Small intestine (tissue), 7 donors: ENCODE measurements around the gene PHF11. TPM values are rescaled to one million over a fixed set of nuclear protein-coding genes. Genes with fewer than 3 reads are reported as not detected.

Experiments
- DNase-seq, 2 donors: peaks; one replicate each; pipeline versions ENCODE4 v3.0.0 to v3.0.0-alpha.2; 2013
- FAIRE-seq: peaks from 2 replicates; lab custom pipeline; 2012; peaks lifted over from hg19 to GRCh38; lab: Jason Lieb, UNC
- H3K27ac ChIP-seq, 3 donors: one replicate each; pipeline ENCODE4 v1.5.1; 2013; ENCODE audit warnings: low read length in 2 of 3, mild to moderate bottlenecking in 2 of 3, control low read depth in 1 of 3, inconsistent platforms in 1 of 3, low read depth in 1 of 3, moderate library complexity in 1 of 3
- H3K27me3 ChIP-seq, 3 donors: one replicate each; pipeline ENCODE4 v1.6.1; 2013; ENCODE audit warnings: low read length in 3 of 3, inconsistent platforms in 1 of 3; ENCODE audit not compliant: control insufficient read depth in 3 of 3, insufficient read depth in 3 of 3
- H3K36me3 ChIP-seq, 3 donors: one replicate each; pipeline ENCODE4 v1.6.1; 2013; ENCODE audit warnings: low read length in 3 of 3, inconsistent platforms in 1 of 3, low read depth in 1 of 3, mild to moderate bottlenecking in 1 of 3, moderate library complexity in 1 of 3; ENCODE audit not compliant: control insufficient read depth in 3 of 3, insufficient read depth in 2 of 3
- H3K4me1 ChIP-seq, 3 donors: one replicate each; pipeline ENCODE4 v1.6.1; 2013; ENCODE audit warnings: low read length in 2 of 3, inconsistent platforms in 1 of 3, low read depth in 1 of 3, mild to moderate bottlenecking in 1 of 3, moderate library complexity in 1 of 3; ENCODE audit not compliant: control insufficient read depth in 3 of 3, insufficient read depth in 2 of 3
- H3K4me3 ChIP-seq, 3 donors: one replicate each; pipeline ENCODE4 v1.5.1; 2013; ENCODE audit warnings: low read length in 3 of 3, control low read depth in 1 of 3, inconsistent platforms in 1 of 3, low read depth in 1 of 3, mild to moderate bottlenecking in 1 of 3, moderate library complexity in 1 of 3
- H3K9me3 ChIP-seq, 2 donors: one replicate each; pipeline ENCODE4 v1.6.1; 2013; ENCODE audit warnings: low read depth in 1 of 2, low read length in 1 of 2; ENCODE audit not compliant: control insufficient read depth in 2 of 2, insufficient read depth in 1 of 2
- WGBS, 3 donors: extraction: QIAGEN DNeasy Blood & Tissue Kit; methylation state at CpG; one replicate each; pipeline ENCODE4 v1.1.7; 2013; 5-methylcytosine and 5-hydroxymethylcytosine counted together
- polyA plus RNA-seq, 4 donors: library from polyadenylated mRNA; stranded (reverse) in 3 of 4; unstranded in 1 of 4; fragments of 200-250 nt in 3 of 4; fragments of 120-200 nt in 1 of 4; gene quantifications; one replicate each; pipeline versions ENCODE4 v1.2.1 to v1.2.3, GENCODE V29; 2013
- donor health status: healthy with polysubstance abuse.
- donor health status: control.
- donor health status: control.
- donor health status: Bipolar disorder and iron deficiency.
- donor health status: healthy.

Gene PHF11
- polyA plus RNA-seq, 4 donors, result 32.0 to 94.4 (median 50.1) TPM

GRCh38 chr13:49502954-49503353, 7.2 kb downstream of the PHF11 start:
- Histone ChIP-seq H3K27ac (peak overlapping the region in 1 of 3 donors; percentile 52), H3K9me3 (no peaks in the 10 kb centered on the region), H3K36me3 (peaks cover 0 to 10% (median 5%) of the 10 kb centered on the region in 3 donors), H3K27me3 (no peaks in the 10 kb centered on the region), H3K4me1 (peaks cover 0 to 6% (median 0%) of the 10 kb centered on the region in 3 donors), H3K4me3 (no peak overlapping the region)
- DNase-seq (no peak), FAIRE-seq (no peak)
- 62 to 85% (median 75%) methylated on average over 9 of the region's 9 CpGs for WGBS, 3 donors

GRCh38 chr13:49503951-49504350, 8.2 kb downstream of the PHF11 start:
- H3K27me3 ChIP-seq, result no peaks in the 10 kb centered on the region
- no peaks in the 10 kb centered on the region for H3K9me3 ChIP-seq
- no peak overlapping the region for H3K27ac ChIP-seq
- DNase-seq (no peak), FAIRE-seq (no peak)
- WGBS, 3 donors, result 89 to 100% (median 94%) methylated on average over 3 of the region's 3 CpGs
- H3K36me3 ChIP-seq, result peaks cover 0 to 10% (median 3%) of the 10 kb centered on the region in 3 donors
- H3K4me3 ChIP-seq, result no peak overlapping the region
- peaks cover 0 to 6% (median 0%) of the 10 kb centered on the region in 3 donors for H3K4me1 ChIP-seq

- 73 to 89% (median 88%) methylated on average over 2 of the region's 2 CpGs for WGBS, 3 donors
Measured at GRCh38 chr13:49512578-49512977, 16.8 kb downstream of the PHF11 start.

GRCh38 chr13:49516467-49516866, 20.7 kb downstream of the PHF11 start:
- Histone ChIP-seq H3K9me3 (no peaks in the 10 kb centered on the region), H3K27ac (no peak overlapping the region), H3K36me3 (peaks cover 2 to 34% (median 22%) of the 10 kb centered on the region in 3 donors), H3K4me1 (no peaks in the 10 kb centered on the region), H3K27me3 (no peaks in the 10 kb centered on the region), H3K4me3 (no peak overlapping the region)
- WGBS, 3 donors, result 93 to 94% (median 93%) methylated on average over 5 of the region's 5 CpGs
- no peak for FAIRE-seq
- no peak for DNase-seq

More at GRCh38 chr13:49512578-49512977, 16.8 kb downstream of the PHF11 start:
- Histone ChIP-seq H3K9me3 (no peaks in the 10 kb centered on the region), H3K36me3 (peaks cover 2 to 33% (median 18%) of the 10 kb centered on the region in 3 donors), H3K27me3 (no peaks in the 10 kb centered on the region), H3K4me1 (no peaks in the 10 kb centered on the region), H3K4me3 (no peak overlapping the region), H3K27ac (no peak overlapping the region)
- FAIRE-seq (no peak), DNase-seq (no peak)

GRCh38 chr13:49517461-49517860, 21.7 kb downstream of the PHF11 start:
- WGBS, 3 donors, result 85 to 92% (median 91%) methylated on average over 6 of the region's 6 CpGs
- H3K27ac ChIP-seq, result no peak overlapping the region
- no peak overlapping the region for H3K4me3 ChIP-seq
- H3K4me1 ChIP-seq, result no peaks in the 10 kb centered on the region
- DNase-seq, result no peak
- FAIRE-seq, result no peak
- H3K36me3 ChIP-seq, result peaks cover 5 to 34% (median 22%) of the 10 kb centered on the region in 3 donors
- H3K9me3 ChIP-seq, result no peaks in the 10 kb centered on the region
- no peaks in the 10 kb centered on the region for H3K27me3 ChIP-seq

GRCh38 chr13:49521224-49521623, 25.5 kb downstream of the PHF11 start:
- Histone ChIP-seq H3K4me1 (no peaks in the 10 kb centered on the region), H3K27me3 (no peaks in the 10 kb centered on the region), H3K9me3 (no peaks in the 10 kb centered on the region), H3K4me3 (no peak overlapping the region), H3K27ac (no peak overlapping the region), H3K36me3 (peaks cover 4 to 26% (median 7%) of the 10 kb centered on the region in 3 donors)
- FAIRE-seq (no peak), DNase-seq (no peak)
- WGBS, 3 donors, result 84 to 88% (median 84%) methylated on average over 4 of the region's 4 CpGs

- Histone ChIP-seq H3K27ac (no peak overlapping the region), H3K27me3 (no peaks in the 10 kb centered on the region), H3K4me1 (no peaks in the 10 kb centered on the region), H3K9me3 (no peaks in the 10 kb centered on the region), H3K36me3 (peaks cover 3 to 17% (median 8%) of the 10 kb centered on the region in 3 donors), H3K4me3 (no peak overlapping the region)
- DNase-seq (no peak), FAIRE-seq (no peak)
- WGBS, 3 donors, result 92 to 94% (median 94%) methylated on average over 5 of the region's 5 CpGs
Measured at GRCh38 chr13:49524740-49525501, 29.2 kb downstream of the PHF11 start.

GRCh38 chr13:49527123-49527522, 31.4 kb downstream of the PHF11 start:
- FAIRE-seq (no peak), DNase-seq (no peak)
- no peaks in the 10 kb centered on the region for H3K9me3 ChIP-seq
- H3K36me3 ChIP-seq, result peaks cover 3 to 15% (median 7%) of the 10 kb centered on the region in 3 donors
- H3K27ac ChIP-seq, result no peak overlapping the region
- no peaks in the 10 kb centered on the region for H3K27me3 ChIP-seq
- 56 to 63% (median 62%) methylated on average over 2 of the region's 2 CpGs for WGBS, 3 donors
- no peaks in the 10 kb centered on the region for H3K4me1 ChIP-seq
- no peak overlapping the region for H3K4me3 ChIP-seq
